Measurements from ENCODE around the gene RNF130. TPM values are rescaled to one million over a fixed set of nuclear protein-coding genes. Genes with fewer than 3 reads are reported as not detected.

The RNF130 gene
- total and polyA plus RNA-seq, 2 of the 13 experiments (the other 11 are each of a cell fraction or from before 2014, with no cell fraction given), result 28.2 to 28.3 TPM

DNA sequence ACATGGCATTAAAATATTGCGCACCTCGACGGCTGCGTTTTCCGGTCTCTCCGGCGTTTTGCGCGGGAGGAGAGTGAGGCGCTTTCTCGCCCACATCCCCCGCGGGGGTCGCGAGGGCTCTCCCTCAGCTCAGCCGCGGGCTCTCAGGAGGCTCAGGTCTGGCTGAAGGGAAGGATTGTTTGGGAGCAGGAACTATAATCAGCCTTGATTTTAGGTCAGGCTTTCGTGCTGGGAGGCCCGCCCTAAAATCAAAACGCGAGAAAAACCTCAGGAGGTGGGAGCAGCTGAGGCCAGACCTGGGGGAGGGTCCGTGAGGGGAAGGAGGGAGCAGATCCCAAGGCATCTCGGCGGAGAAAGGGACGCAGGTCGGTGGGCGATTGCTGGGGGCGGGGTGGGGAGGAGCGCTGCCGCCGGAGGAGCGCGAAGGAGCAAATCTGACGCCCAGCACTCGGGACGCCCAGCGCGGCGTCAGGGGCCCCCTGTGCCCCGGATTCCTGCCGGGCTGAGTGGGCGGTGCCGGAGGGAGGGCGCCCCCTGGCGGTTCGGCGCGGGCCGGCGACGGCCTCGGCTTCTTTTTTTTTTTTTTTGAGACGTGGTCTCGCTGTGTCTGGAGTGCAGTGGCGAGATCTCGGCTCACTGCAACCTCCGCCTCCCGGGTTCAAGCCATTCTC, 18.7 kb upstream of the RNF130 start (continued):
- no peak for TF ChIP-seq AGO2 (optimal IDR thresholded peaks at IDR 0.05; ENCODE audit: low read depth, low read length)
- no peak for TF ChIP-seq U2AF2 (IDR thresholded peaks at IDR 0.05; ENCODE audit: low read depth, low read length)
- no peak for TF ChIP-seq ZBTB1 (CRISPR knock-in tag; IDR thresholded peaks at IDR 0.05; ENCODE audit: borderline replicate concordance)
- TF ChIP-seq ZNF326 (CRISPR knock-in tag; IDR thresholded peaks at IDR 0.05; ENCODE audit: borderline replicate concordance), result no peak
- no peak for TF ChIP-seq ZKSCAN8 (CRISPR knock-in tag; IDR thresholded peaks at IDR 0.05; ENCODE audit: borderline replicate concordance)
- no peak for TF ChIP-seq EHMT2 (IDR thresholded peaks at IDR 0.05; ENCODE audit: borderline replicate concordance, low read depth, low read length)
- TF ChIP-seq, protein P1, sequence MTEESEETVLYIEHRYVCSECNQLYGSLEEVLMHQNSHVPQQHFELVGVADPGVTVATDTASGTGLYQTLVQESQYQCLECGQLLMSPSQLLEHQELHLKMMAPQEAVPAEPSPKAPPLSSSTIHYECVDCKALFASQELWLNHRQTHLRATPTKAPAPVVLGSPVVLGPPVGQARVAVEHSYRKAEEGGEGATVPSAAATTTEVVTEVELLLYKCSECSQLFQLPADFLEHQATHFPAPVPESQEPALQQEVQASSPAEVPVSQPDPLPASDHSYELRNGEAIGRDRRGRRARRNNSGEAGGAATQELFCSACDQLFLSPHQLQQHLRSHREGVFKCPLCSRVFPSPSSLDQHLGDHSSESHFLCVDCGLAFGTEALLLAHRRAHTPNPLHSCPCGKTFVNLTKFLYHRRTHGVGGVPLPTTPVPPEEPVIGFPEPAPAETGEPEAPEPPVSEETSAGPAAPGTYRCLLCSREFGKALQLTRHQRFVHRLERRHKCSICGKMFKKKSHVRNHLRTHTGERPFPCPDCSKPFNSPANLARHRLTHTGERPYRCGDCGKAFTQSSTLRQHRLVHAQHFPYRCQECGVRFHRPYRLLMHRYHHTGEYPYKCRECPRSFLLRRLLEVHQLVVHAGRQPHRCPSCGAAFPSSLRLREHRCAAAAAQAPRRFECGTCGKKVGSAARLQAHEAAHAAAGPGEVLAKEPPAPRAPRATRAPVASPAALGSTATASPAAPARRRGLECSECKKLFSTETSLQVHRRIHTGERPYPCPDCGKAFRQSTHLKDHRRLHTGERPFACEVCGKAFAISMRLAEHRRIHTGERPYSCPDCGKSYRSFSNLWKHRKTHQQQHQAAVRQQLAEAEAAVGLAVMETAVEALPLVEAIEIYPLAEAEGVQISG (CRISPR knock-in tag; IDR thresholded peaks at IDR 0.05), result 0 out of 2 replicates have a peak, but pooled peaks have one; percentile 27
- TF ChIP-seq HDAC6 (IDR thresholded peaks at IDR 0.05; ENCODE audit: low read depth, low read length), result no peak
- TF ChIP-seq FOXA1 (IDR thresholded peaks at IDR 0.05), result no peak
- TF ChIP-seq FOXA1 (CRISPR knock-in tag; IDR thresholded peaks at IDR 0.05), result no peak
- TF ChIP-seq, protein P2, sequence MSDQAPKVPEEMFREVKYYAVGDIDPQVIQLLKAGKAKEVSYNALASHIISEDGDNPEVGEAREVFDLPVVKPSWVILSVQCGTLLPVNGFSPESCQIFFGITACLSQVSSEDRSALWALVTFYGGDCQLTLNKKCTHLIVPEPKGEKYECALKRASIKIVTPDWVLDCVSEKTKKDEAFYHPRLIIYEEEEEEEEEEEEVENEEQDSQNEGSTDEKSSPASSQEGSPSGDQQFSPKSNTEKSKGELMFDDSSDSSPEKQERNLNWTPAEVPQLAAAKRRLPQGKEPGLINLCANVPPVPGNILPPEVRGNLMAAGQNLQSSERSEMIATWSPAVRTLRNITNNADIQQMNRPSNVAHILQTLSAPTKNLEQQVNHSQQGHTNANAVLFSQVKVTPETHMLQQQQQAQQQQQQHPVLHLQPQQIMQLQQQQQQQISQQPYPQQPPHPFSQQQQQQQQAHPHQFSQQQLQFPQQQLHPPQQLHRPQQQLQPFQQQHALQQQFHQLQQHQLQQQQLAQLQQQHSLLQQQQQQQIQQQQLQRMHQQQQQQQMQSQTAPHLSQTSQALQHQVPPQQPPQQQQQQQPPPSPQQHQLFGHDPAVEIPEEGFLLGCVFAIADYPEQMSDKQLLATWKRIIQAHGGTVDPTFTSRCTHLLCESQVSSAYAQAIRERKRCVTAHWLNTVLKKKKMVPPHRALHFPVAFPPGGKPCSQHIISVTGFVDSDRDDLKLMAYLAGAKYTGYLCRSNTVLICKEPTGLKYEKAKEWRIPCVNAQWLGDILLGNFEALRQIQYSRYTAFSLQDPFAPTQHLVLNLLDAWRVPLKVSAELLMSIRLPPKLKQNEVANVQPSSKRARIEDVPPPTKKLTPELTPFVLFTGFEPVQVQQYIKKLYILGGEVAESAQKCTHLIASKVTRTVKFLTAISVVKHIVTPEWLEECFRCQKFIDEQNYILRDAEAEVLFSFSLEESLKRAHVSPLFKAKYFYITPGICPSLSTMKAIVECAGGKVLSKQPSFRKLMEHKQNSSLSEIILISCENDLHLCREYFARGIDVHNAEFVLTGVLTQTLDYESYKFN (CRISPR knock-in tag; conservative IDR thresholded peaks at IDR 0.05), result no peak
- TF ChIP-seq NR3C1 (CRISPR knock-in tag; IDR thresholded peaks at IDR 0.05), result no peak
- TF ChIP-seq ZNF724P (CRISPR knock-in tag; IDR thresholded peaks at IDR 0.05; ENCODE audit: borderline replicate concordance), result no peak
- TF ChIP-seq TP53 (CRISPR knock-in tag; conservative IDR thresholded peaks at IDR 0.05), result no peak
- no peak for TF ChIP-seq ZNF124 (CRISPR knock-in tag; IDR thresholded peaks at IDR 0.05)
- TF ChIP-seq TOPORS (CRISPR knock-in tag; IDR thresholded peaks at IDR 0.05), result no peak
- TF ChIP-seq ZNF230 (CRISPR knock-in tag; IDR thresholded peaks at IDR 0.05), result no peak
- no peak for TF ChIP-seq ZNF615 (CRISPR knock-in tag; IDR thresholded peaks at IDR 0.05; ENCODE audit: borderline replicate concordance)
- TF ChIP-seq, protein P3, sequence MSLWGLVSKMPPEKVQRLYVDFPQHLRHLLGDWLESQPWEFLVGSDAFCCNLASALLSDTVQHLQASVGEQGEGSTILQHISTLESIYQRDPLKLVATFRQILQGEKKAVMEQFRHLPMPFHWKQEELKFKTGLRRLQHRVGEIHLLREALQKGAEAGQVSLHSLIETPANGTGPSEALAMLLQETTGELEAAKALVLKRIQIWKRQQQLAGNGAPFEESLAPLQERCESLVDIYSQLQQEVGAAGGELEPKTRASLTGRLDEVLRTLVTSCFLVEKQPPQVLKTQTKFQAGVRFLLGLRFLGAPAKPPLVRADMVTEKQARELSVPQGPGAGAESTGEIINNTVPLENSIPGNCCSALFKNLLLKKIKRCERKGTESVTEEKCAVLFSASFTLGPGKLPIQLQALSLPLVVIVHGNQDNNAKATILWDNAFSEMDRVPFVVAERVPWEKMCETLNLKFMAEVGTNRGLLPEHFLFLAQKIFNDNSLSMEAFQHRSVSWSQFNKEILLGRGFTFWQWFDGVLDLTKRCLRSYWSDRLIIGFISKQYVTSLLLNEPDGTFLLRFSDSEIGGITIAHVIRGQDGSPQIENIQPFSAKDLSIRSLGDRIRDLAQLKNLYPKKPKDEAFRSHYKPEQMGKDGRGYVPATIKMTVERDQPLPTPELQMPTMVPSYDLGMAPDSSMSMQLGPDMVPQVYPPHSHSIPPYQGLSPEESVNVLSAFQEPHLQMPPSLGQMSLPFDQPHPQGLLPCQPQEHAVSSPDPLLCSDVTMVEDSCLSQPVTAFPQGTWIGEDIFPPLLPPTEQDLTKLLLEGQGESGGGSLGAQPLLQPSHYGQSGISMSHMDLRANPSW (CRISPR knock-in tag; IDR thresholded peaks at IDR 0.05; ENCODE audit: borderline replicate concordance), result no peak
- TF ChIP-seq, protein P4, sequence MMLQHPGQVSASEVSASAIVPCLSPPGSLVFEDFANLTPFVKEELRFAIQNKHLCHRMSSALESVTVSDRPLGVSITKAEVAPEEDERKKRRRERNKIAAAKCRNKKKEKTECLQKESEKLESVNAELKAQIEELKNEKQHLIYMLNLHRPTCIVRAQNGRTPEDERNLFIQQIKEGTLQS (CRISPR knock-in tag; IDR thresholded peaks at IDR 0.05), result no peak
- TF ChIP-seq NFKB2 (CRISPR knock-in tag; IDR thresholded peaks at IDR 0.05; ENCODE audit: borderline replicate concordance), result no peak
- no peak for TF ChIP-seq FOXO1 (CRISPR knock-in tag; IDR thresholded peaks at IDR 0.05)
